Measurements from ENCODE around the gene ATRAID.

DNA sequence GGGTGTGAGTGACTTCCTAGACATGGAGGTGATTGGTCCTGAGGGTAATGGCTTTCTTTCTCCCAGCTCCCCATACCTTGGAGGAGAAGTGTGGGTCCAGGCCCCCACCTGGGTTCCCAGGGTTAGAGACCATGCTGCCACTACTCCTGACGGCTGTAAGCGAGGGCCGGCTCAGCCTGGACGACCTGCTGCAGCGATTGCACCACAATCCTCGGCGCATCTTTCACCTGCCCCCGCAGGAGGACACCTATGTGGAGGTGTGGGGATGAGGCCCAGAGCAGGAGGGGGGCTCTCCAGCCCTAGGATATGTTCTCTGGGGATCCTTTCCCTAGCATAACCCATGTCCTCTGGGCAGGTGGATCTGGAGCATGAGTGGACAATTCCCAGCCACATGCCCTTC lies 27.1 kb downstream of the ATRAID start:
- TF ChIP-seq CTCF (IDR thresholded peaks at IDR 0.05; ENCODE audit: insufficient read depth, low read length), result no peak
- TF ChIP-seq POLR2AphosphoS5 (IDR thresholded peaks at IDR 0.05; ENCODE audit: low read depth), result no peak
- no peak for TF ChIP-seq GABPA (IDR thresholded peaks at IDR 0.05; ENCODE audit: low read depth)
